ENCODE results near the gene NUDCD3. TPM values are rescaled to one million over a fixed set of nuclear protein-coding genes. Genes with fewer than 3 reads are reported as not detected.

Gene NUDCD3
- total and polyA plus RNA-seq, 2 of the 8 experiments (the other 6 are each of a cell fraction or from before 2014, with no cell fraction given), result 35.2 to 93.7 TPM

GRCh38 chr7:44496385-44496784, 5.9 kb upstream of the NUDCD3 start:
- Histone ChIP-seq H3K4me1 (replicated peaks in 1 of 4; ENCODE audit: control insufficient read depth in 3 of 4, insufficient read depth in 4 of 4, low read length in 3 of 4) (no peaks in the 10 kb centered on the region), H2BK120ac (replicated peaks; ENCODE audit: low read depth, low read length) (no peak overlapping the region), H4K5ac (ENCODE audit: insufficient read length, low read depth, low read length) (no peak overlapping the region), H3K56ac (replicated peaks; ENCODE audit: insufficient read length, low read depth, low read length) (no peak overlapping the region), H3K9ac (replicated peaks in 1 of 4; ENCODE audit: extremely low read depth in 1 of 4, low read depth in 3 of 4, low read length in 3 of 4) (no peak overlapping the region), H3K4ac (replicated peaks; ENCODE audit: insufficient read length, low read depth, low read length) (no peak overlapping the region), H3K79me1 (ENCODE audit: low read depth, low read length) (no peaks in the 10 kb centered on the region), H2AFZ (ENCODE audit: low read length) (no peak overlapping the region), H3K23ac (ENCODE audit: insufficient read length) (no peak overlapping the region), H2BK20ac (ENCODE audit: low read length) (no peak overlapping the region), H3K27me3 (replicated peaks in 1 of 4; ENCODE audit: control insufficient read depth in 3 of 4, extremely low read depth in 1 of 4, insufficient read depth in 3 of 4, low read length in 3 of 4) (no peaks in the 10 kb centered on the region), H2BK15ac (ENCODE audit: low read length) (no peak overlapping the region), H2BK5ac (ENCODE audit: low read depth, low read length) (no peak overlapping the region), H3K4me2 (ENCODE audit: insufficient read depth in 1 of 2, low read depth in 2 of 2, low read length in 2 of 2) (no peak overlapping the region), H3K36me3 (ENCODE audit: control insufficient read depth in 2 of 4, insufficient read depth in 4 of 4, low read length in 3 of 4) (no peaks in the 10 kb centered on the region), H3K79me2 (ENCODE audit: control insufficient read depth in 1 of 2, insufficient read depth in 2 of 2, low read length in 2 of 2) (no peaks in the 10 kb centered on the region), H2AK5ac (ENCODE audit: low read depth, low read length) (no peak overlapping the region), H3K23me2 (ENCODE audit: low read depth, low read length) (no peaks in the 10 kb centered on the region), H3K9me3 (ENCODE audit: insufficient read depth in 2 of 2, low read depth in 1 of 2, low read length in 1 of 2) (no peaks in the 10 kb centered on the region), H4K8ac (ENCODE audit: extremely low read depth, insufficient read depth, low read length) (no peak overlapping the region), H3K4me3 (ENCODE audit: extremely low read depth in 1 of 4, insufficient read depth in 2 of 4, low read depth in 3 of 4, low read length in 4 of 4) (no peak overlapping the region), H4K91ac (replicated peaks; ENCODE audit: insufficient read length, low read length) (no peak overlapping the region), H4K20me1 (replicated peaks in 1 of 2; ENCODE audit: control insufficient read depth in 1 of 2, insufficient read depth in 2 of 2, low read length in 2 of 2) (no peaks in the 10 kb centered on the region), H2BK12ac (ENCODE audit: low read depth, low read length) (no peak overlapping the region), H3K27ac (ENCODE audit: low read depth, low read length) (no peak overlapping the region), H3K14ac (ENCODE audit: insufficient read length) (no peak overlapping the region), H3K18ac (ENCODE audit: extremely low read depth, low read length) (no peak overlapping the region)
- 86% methylated on average over 1 of the region's 1 CpG; no CpG with 5 or more reads in 1 of the 2 experiments for WGBS, 2 experiments (ENCODE audit: extremely low coverage in 1 of 2, insufficient coverage in 1 of 2, insufficient read length in 1 of 2, insufficient replicate concordance in 2 of 2, low coverage in 1 of 2, low lambda C conversion rate in 2 of 2, missing lambda C conversion rate in 1 of 2)
- FAIRE-seq (no peak), DNase-seq (ENCODE audit: low read depth in 1 of 2, low spot score in 2 of 2) (no peak)
- TF ChIP-seq BACH1 (IDR thresholded peaks at IDR 0.05; ENCODE audit: low read length), result no peak
- no peak for TF ChIP-seq SP1 (IDR thresholded peaks at IDR 0.05; ENCODE audit: low read depth, low read length)
- no peak for TF ChIP-seq PHF8 (conservative IDR thresholded peaks at IDR 0.05; ENCODE audit: low read depth, low read length)
- no peak for TF ChIP-seq SP4 (IDR thresholded peaks at IDR 0.05; ENCODE audit: low read length)
- no peak for TF ChIP-seq SAP30 (IDR thresholded peaks at IDR 0.05; ENCODE audit: insufficient read depth, insufficient replicate concordance, low read length)
- TF ChIP-seq BRCA1 (IDR thresholded peaks at IDR 0.05; ENCODE audit: low read depth, low read length), result no peak
- ChIA-PET CTCF (ENCODE audit: partially characterized antibody) (interaction anchor here (2.2 kb wide), 1 partner anchor 39 kb away, joined by 5 read pairs; no protein-coding TSS in a partner anchor), POLR2A (ENCODE audit: partially characterized antibody) (no interaction called here)

Data from H1 (cell line).